ENCODE results near the gene C9orf43. TPM values are rescaled to one million over a fixed set of nuclear protein-coding genes. Genes with fewer than 3 reads are reported as not detected.
A peak's percentile ranks its signal among the peaks of the same experiment; 100 is the strongest.

The C9orf43 gene
- total and polyA plus RNA-seq, 10 donors: 0.27 to 0.92 (median 0.47) TPM; not detected in 2

- H3K27ac ChIP-seq: no peak overlapping the region
Measured at GRCh38 chr9:113465599-113466140, 55.1 kb downstream of the C9orf43 start.

GRCh38 chr9:113467183-113467582 is 56.6 kb downstream of the C9orf43 start:
- H3K36me3 ChIP-seq: no peaks in the 10 kb centered on the region
- TF ChIP-seq POLR2A (IDR thresholded peaks at IDR 0.05): no peak
- no peak for TF ChIP-seq CTCF (IDR thresholded peaks at IDR 0.05 in 8 of 11, conservative IDR thresholded peaks at IDR 0.05 in 3 of 11)
- no peak for TF ChIP-seq POLR2AphosphoS5 (IDR thresholded peaks at IDR 0.05)
- H3K4me3 ChIP-seq: no peak overlapping the region
- no peak overlapping the region for H3K27ac ChIP-seq
- WGBS, 5 donors: 94 to 100% (median 97%) methylated on average over 2 of the region's 2 CpGs
- H3K4me1 ChIP-seq: peaks cover 0 to 5% (median 0%) of the 10 kb centered on the region in 6 donors
- DNase-seq: no peak
- peaks cover 0 to 11% (median 0%) of the 10 kb centered on the region in 8 donors for H3K9me3 ChIP-seq
- intact Hi-C loops (cut with DNase I; ENCODE audit: low total_unique reads): no loop called here
- H3K27me3 ChIP-seq (replicated peaks in 1 of 7): no peaks in the 10 kb centered on the region

More at GRCh38 chr9:113465599-113466140, 55.1 kb downstream of the C9orf43 start:
- TF ChIP-seq POLR2AphosphoS5 (IDR thresholded peaks at IDR 0.05) (no peak), CTCF (IDR thresholded peaks at IDR 0.05 in 8 of 11, conservative IDR thresholded peaks at IDR 0.05 in 3 of 11) (no peak), POLR2A (IDR thresholded peaks at IDR 0.05) (no peak)
- WGBS, 5 donors: 79 to 100% (median 89%) methylated on average over 2 of the region's 2 CpGs
- Histone ChIP-seq H3K4me3 (no peak overlapping the region), H3K36me3 (no peaks in the 10 kb centered on the region), H3K27me3 (replicated peaks in 1 of 7) (no peaks in the 10 kb centered on the region), H3K9me3 (peaks cover 0 to 11% (median 0%) of the 10 kb centered on the region in 8 donors), H3K4me1 (peaks cover 0 to 5% (median 0%) of the 10 kb centered on the region in 6 donors)
- no peak for DNase-seq
- intact Hi-C loops (cut with DNase I; ENCODE audit: low total_unique reads): no loop called here

GRCh38 chr9:113468716-113469448 is 58.3 kb downstream of the C9orf43 start:
- no peaks in the 10 kb centered on the region for H3K27me3 ChIP-seq (replicated peaks in 1 of 7)
- intact Hi-C loops (cut with DNase I; ENCODE audit: low total_unique reads): no loop called here
- H3K27ac ChIP-seq: peak overlapping the region in 1 of 8 donors; percentile 6
- 67 to 85% (median 75%) methylated on average over 6 of the region's 6 CpGs for WGBS, 5 donors
- H3K4me3 ChIP-seq: no peak overlapping the region
- DNase-seq: no peak
- peaks cover 0 to 11% (median 0%) of the 10 kb centered on the region in 8 donors for H3K9me3 ChIP-seq
- no peak for TF ChIP-seq POLR2A (IDR thresholded peaks at IDR 0.05)
- TF ChIP-seq POLR2AphosphoS5 (IDR thresholded peaks at IDR 0.05): peak in 2 of 3 donors; percentile 74 to 76
- H3K4me1 ChIP-seq: peaks cover 0 to 5% (median 0%) of the 10 kb centered on the region in 6 donors
- H3K36me3 ChIP-seq: no peaks in the 10 kb centered on the region

GRCh38 chr9:113471143-113471542 is 60.6 kb downstream of the C9orf43 start:
- no peak overlapping the region for H3K4me3 ChIP-seq
- no peak for DNase-seq
- H3K27me3 ChIP-seq (replicated peaks in 1 of 7): no peaks in the 10 kb centered on the region
- H3K4me1 ChIP-seq: peaks cover 0 to 5% (median 0%) of the 10 kb centered on the region in 6 donors
- H3K36me3 ChIP-seq: no peaks in the 10 kb centered on the region
- peaks cover 0 to 11% (median 0%) of the 10 kb centered on the region in 8 donors for H3K9me3 ChIP-seq
- WGBS, 5 donors: 65 to 87% (median 80%) methylated on average over 1 of the region's 1 CpG
- H3K27ac ChIP-seq: peak overlapping the region in 2 of 8 donors; percentile 0 to 56
- intact Hi-C loops (cut with DNase I; ENCODE audit: low total_unique reads): no loop called here
- TF ChIP-seq POLR2AphosphoS5 (IDR thresholded peaks at IDR 0.05): no peak
- no peak for TF ChIP-seq CTCF (IDR thresholded peaks at IDR 0.05 in 8 of 11, conservative IDR thresholded peaks at IDR 0.05 in 3 of 11)
- TF ChIP-seq POLR2A (IDR thresholded peaks at IDR 0.05): no peak

Data from spleen (tissue), 11 donors.